Astrocyte (in vitro differentiated cells and primary cell): ENCODE measurements around the gene PLXNB2. TPM values are rescaled to one million over a fixed set of nuclear protein-coding genes. Genes with fewer than 3 reads are reported as not detected.

Source experiments
- DNase-seq: peaks from one replicate; pipeline ENCODE4 v3.0.0-alpha.2; 2010; ENCODE audit warnings: low read depth
- FAIRE-seq: peaks from 2 replicates; lab custom pipeline; 2011; peaks lifted over from hg19 to GRCh38; lab: Jason Lieb, UNC
- H2AFZ ChIP-seq: 2 replicates; pipeline ENCODE4 v1.6.0; 2012; ENCODE audit warnings: low read depth, low read length, inconsistent platforms
- H3K27ac ChIP-seq: 2 replicates; pipeline ENCODE4 v1.5.1; 2011; ENCODE audit warnings: low read depth, low read length, inconsistent platforms
- H3K27me3 ChIP-seq: 2 replicates; pipeline ENCODE4 v1.6.0; 2011; ENCODE audit warnings: low read length, inconsistent platforms; ENCODE audit not compliant: insufficient read depth
- H3K36me3 ChIP-seq: 2 replicates; pipeline ENCODE4 v1.5.1; 2011; ENCODE audit warnings: low read length, inconsistent platforms; ENCODE audit not compliant: insufficient read depth
- H3K4me1 ChIP-seq: 2 replicates; pipeline ENCODE4 v1.5.1; 2011; ENCODE audit warnings: low read length, inconsistent platforms; ENCODE audit not compliant: insufficient read depth
- H3K4me2 ChIP-seq: 2 replicates; pipeline ENCODE4 v1.6.0; 2012; ENCODE audit warnings: low read length, inconsistent platforms
- H3K4me3 ChIP-seq: 2 replicates; pipeline ENCODE4 v1.5.1; 2011; ENCODE audit warnings: low read depth, mild to moderate bottlenecking, low read length, inconsistent platforms; ENCODE audit not compliant: insufficient read depth
- H3K79me2 ChIP-seq: 2 replicates; pipeline ENCODE4 v1.6.0; 2012; ENCODE audit warnings: mild to moderate bottlenecking, low read length, inconsistent platforms; ENCODE audit not compliant: insufficient read depth
- H3K9ac ChIP-seq: 2 replicates; pipeline ENCODE4 v1.6.0; 2012; ENCODE audit warnings: mild to moderate bottlenecking, low read length, inconsistent platforms
- H3K9me3 ChIP-seq: 2 replicates; pipeline ENCODE4 v1.5.1; 2012; ENCODE audit warnings: low read depth, mild to moderate bottlenecking, low read length, inconsistent platforms; ENCODE audit not compliant: insufficient read depth
- H4K20me1 ChIP-seq: 2 replicates; pipeline ENCODE4 v1.6.0; 2012; ENCODE audit warnings: low read length, inconsistent platforms; ENCODE audit not compliant: insufficient read depth
- H3K27ac Mint-ChIP-seq: one replicate; pipeline ENCODE4 v1.8.0; 2021; ENCODE audit warnings: mild to moderate bottlenecking, mixed read lengths; ENCODE audit not compliant: unreplicated experiment
- H3K27me3 Mint-ChIP-seq: one replicate; pipeline ENCODE4 v1.8.0; 2021; ENCODE audit warnings: low read depth, mixed read lengths; ENCODE audit not compliant: unreplicated experiment
- H3K36me3 Mint-ChIP-seq: one replicate; pipeline ENCODE4 v1.8.0; 2021; ENCODE audit warnings: low read depth, mixed read lengths; ENCODE audit not compliant: unreplicated experiment
- H3K4me1 Mint-ChIP-seq: one replicate; pipeline ENCODE4 v1.8.0; 2021; ENCODE audit warnings: low read depth, mixed read lengths; ENCODE audit not compliant: unreplicated experiment
- H3K4me3 Mint-ChIP-seq: one replicate; pipeline ENCODE4 v1.8.0; 2021; ENCODE audit warnings: mild to moderate bottlenecking, moderate library complexity, mixed read lengths; ENCODE audit not compliant: unreplicated experiment
- H3K9me3 Mint-ChIP-seq: one replicate; pipeline ENCODE4 v1.8.0; 2021; ENCODE audit warnings: mild to moderate bottlenecking, mixed read lengths; ENCODE audit not compliant: unreplicated experiment
- CTCF ChIP-seq: IDR thresholded peaks from 2 replicates; pipeline ENCODE4 v1.5.1; 2011; ENCODE audit warnings: low read depth, mild to moderate bottlenecking, inconsistent platforms, low read length, moderate library complexity; ENCODE audit not compliant: insufficient read depth
- EZH2 ChIP-seq: IDR thresholded peaks from 2 replicates; pipeline ENCODE4 v1.6.1; 2012; ENCODE audit warnings: mild to moderate bottlenecking, low read length, inconsistent platforms; ENCODE audit not compliant: insufficient read depth
- total RNA-seq: library from RNA; stranded (reverse); gene quantifications from 2 replicates; pipeline ENCODE4 v1.2.1, GENCODE V29; 2021

PLXNB2 gene
- total RNA-seq, 1 donor from 2014 or later, result 327 TPM

GRCh38 chr22:50286701-50287318 lies 20.6 kb downstream of the PLXNB2 start:
- H3K36me3 Mint-ChIP-seq, result no peaks in the 10 kb centered on the region
- TF ChIP-seq EZH2 (no peak), CTCF (no peak)
- Histone ChIP-seq H3K4me1 (peaks cover 14% of the 10 kb centered on the region), H3K27ac (no peak overlapping the region), H2AFZ (no peak overlapping the region), H3K4me2 (no peak overlapping the region), H3K9me3 (no peaks in the 10 kb centered on the region), H3K4me3 (no peak overlapping the region), H4K20me1 (peaks cover 68% of the 10 kb centered on the region), H3K9ac (no peak overlapping the region), H3K79me2 (peaks cover 64% of the 10 kb centered on the region), H3K27me3 (no peaks in the 10 kb centered on the region), H3K36me3 (peaks cover 11% of the 10 kb centered on the region)
- H3K4me3 Mint-ChIP-seq, result no peak overlapping the region
- no peak for DNase-seq
- H3K4me1 Mint-ChIP-seq, result peaks cover 6% of the 10 kb centered on the region
- H3K27ac Mint-ChIP-seq, result no peak overlapping the region
- no peak for FAIRE-seq
- H3K9me3 Mint-ChIP-seq, result no peaks in the 10 kb centered on the region
- H3K27me3 Mint-ChIP-seq, result no peaks in the 10 kb centered on the region

GRCh38 chr22:50286275-50286674 lies 21.2 kb downstream of the PLXNB2 start:
- no peak overlapping the region for H3K4me2 ChIP-seq
- H4K20me1 ChIP-seq, result peaks cover 68% of the 10 kb centered on the region
- peaks cover 12% of the 10 kb centered on the region for H3K36me3 ChIP-seq
- H3K4me1 ChIP-seq, result peaks cover 14% of the 10 kb centered on the region
- no peak overlapping the region for H3K4me3 ChIP-seq
- DNase-seq, result no peak
- Mint-ChIP-seq H3K4me3 (peak overlapping the region; percentile 54), H3K4me1 (peaks cover 2% of the 10 kb centered on the region), H3K36me3 (no peaks in the 10 kb centered on the region), H3K27ac (no peak overlapping the region), H3K9me3 (no peaks in the 10 kb centered on the region), H3K27me3 (no peaks in the 10 kb centered on the region)
- H3K79me2 ChIP-seq, result peaks cover 59% of the 10 kb centered on the region
- H2AFZ ChIP-seq, result no peak overlapping the region
- H3K9ac ChIP-seq, result no peak overlapping the region
- H3K9me3 ChIP-seq, result no peaks in the 10 kb centered on the region
- H3K27ac ChIP-seq, result no peak overlapping the region
- no peaks in the 10 kb centered on the region for H3K27me3 ChIP-seq
- TF ChIP-seq EZH2 (no peak), CTCF (no peak)
- no peak for FAIRE-seq

- peaks cover 66% of the 10 kb centered on the region for H4K20me1 ChIP-seq
Observed at GRCh38 chr22:50285568-50286229, 21.7 kb downstream of the PLXNB2 start.

More at GRCh38 chr22:50285568-50286229, 21.7 kb downstream of the PLXNB2 start:
- peaks cover 53% of the 10 kb centered on the region for H3K79me2 ChIP-seq
- no peak overlapping the region for H3K4me3 ChIP-seq
- Mint-ChIP-seq H3K27me3 (no peaks in the 10 kb centered on the region), H3K4me3 (peak overlapping the region; percentile 54), H3K4me1 (peaks cover 2% of the 10 kb centered on the region), H3K36me3 (no peaks in the 10 kb centered on the region), H3K9me3 (no peaks in the 10 kb centered on the region), H3K27ac (peak overlapping the region; percentile 80)
- H3K9ac ChIP-seq, result no peak overlapping the region
- peaks cover 13% of the 10 kb centered on the region for H3K36me3 ChIP-seq
- no peak for DNase-seq
- no peak overlapping the region for H2AFZ ChIP-seq
- no peaks in the 10 kb centered on the region for H3K9me3 ChIP-seq
- peaks cover 14% of the 10 kb centered on the region for H3K4me1 ChIP-seq
- no peak overlapping the region for H3K4me2 ChIP-seq
- H3K27ac ChIP-seq, result no peak overlapping the region
- no peaks in the 10 kb centered on the region for H3K27me3 ChIP-seq
- no peak for TF ChIP-seq CTCF
- no peak for TF ChIP-seq EZH2
- FAIRE-seq, result no peak
